Measurements from ENCODE around the gene ST8SIA5. TPM values are rescaled to one million over a fixed set of nuclear protein-coding genes. Genes with fewer than 3 reads are reported as not detected.

ST8SIA5 gene
- polyA plus RNA-seq, 1 of the 3 experiments (the other 2 are of a cell fraction) = 0.08 TPM

- no peaks in the 10 kb centered on the region; a peak in 1 of 4 replicates for H3K4me1 ChIP-seq (ENCODE audit: control insufficient read depth in 1 of 2, insufficient read depth in 2 of 2, low read depth in 1 of 2, low read length in 1 of 2)
- POLR2A ChIA-PET = no interaction called here
- CTCF ChIA-PET = no interaction called here
- H3K27me3 ChIP-seq (ENCODE audit: insufficient read depth) = no peaks in the 10 kb centered on the region
- no peak overlapping the region for H3K9ac ChIP-seq
- H3K4me3 ChIP-seq (ENCODE audit: low read depth in 2 of 2, low read length in 1 of 2) = no peak overlapping the region
- H3K4me2 ChIP-seq = no peak overlapping the region
- DNase-seq = no peak
- no peaks in the 10 kb centered on the region for H3K36me3 ChIP-seq (replicated peaks in 1 of 2; ENCODE audit: control insufficient read depth in 1 of 2, insufficient read depth in 2 of 2, low read length in 1 of 2)
- H3K27ac ChIP-seq (ENCODE audit: low read depth in 2 of 2, low read length in 1 of 2) = no peak overlapping the region
- H3K9me2 ChIP-seq = no peaks in the 10 kb centered on the region
- TF ChIP-seq SMC3 (IDR thresholded peaks at IDR 0.05; ENCODE audit: low read depth, low read length) = no peak
- TF ChIP-seq JUND (IDR thresholded peaks at IDR 0.05) = no peak
- H4K20me1 ChIP-seq (ENCODE audit: insufficient read depth) = no peaks in the 10 kb centered on the region
- no peaks in the 10 kb centered on the region for H3F3A ChIP-seq (replicated peaks; ENCODE audit: insufficient read depth)
- H2AFZ ChIP-seq (ENCODE audit: low read depth) = no peak overlapping the region
- 74% methylated on average over 5 of the region's 9 CpGs for WGBS (ENCODE audit: low lambda C conversion rate)
- H3K79me2 ChIP-seq (ENCODE audit: insufficient read depth) = no peaks in the 10 kb centered on the region
- no peaks in the 10 kb centered on the region for H3K9me3 ChIP-seq
These were observed 70.7 kb downstream of the ST8SIA5 start for GRCh38 chr18:46686186-46686585.

DNA sequence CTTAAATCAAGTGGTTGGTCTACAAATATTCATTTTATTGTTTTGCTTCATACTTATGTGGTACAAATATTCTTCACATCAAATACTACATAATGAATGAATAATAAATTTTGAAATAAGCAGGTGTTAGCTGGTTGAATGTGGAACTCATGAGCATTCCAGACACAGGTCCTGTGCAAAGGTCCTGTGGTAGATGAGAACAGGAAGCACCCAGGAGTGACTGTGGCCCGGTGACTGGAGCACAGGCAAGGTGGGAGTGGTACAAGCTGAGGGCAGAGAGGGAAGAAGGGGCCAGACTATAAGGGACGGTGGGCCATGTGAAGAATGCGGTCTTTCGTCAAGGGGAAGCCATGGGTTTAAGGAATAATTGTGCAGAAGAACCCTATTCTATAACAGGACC is 73.6 kb downstream of the ST8SIA5 start:
- no peaks in the 10 kb centered on the region; a peak in 1 of 4 replicates for H3K4me1 ChIP-seq (ENCODE audit: control insufficient read depth in 1 of 2, insufficient read depth in 2 of 2, low read depth in 1 of 2, low read length in 1 of 2)
- WGBS (ENCODE audit: low lambda C conversion rate) = 65% methylated on average over 4 of the region's 4 CpGs
- H3K27ac ChIP-seq (ENCODE audit: low read depth in 2 of 2, low read length in 1 of 2) = no peak overlapping the region
- no peaks in the 10 kb centered on the region for H3K9me3 ChIP-seq
- no peaks in the 10 kb centered on the region for H3F3A ChIP-seq (replicated peaks; ENCODE audit: insufficient read depth)
- H3K79me2 ChIP-seq (ENCODE audit: insufficient read depth) = no peaks in the 10 kb centered on the region
- H3K4me3 ChIP-seq (ENCODE audit: low read depth in 2 of 2, low read length in 1 of 2) = no peak overlapping the region
- POLR2A ChIA-PET = no interaction called here
- no peaks in the 10 kb centered on the region for H3K36me3 ChIP-seq (replicated peaks in 1 of 2; ENCODE audit: control insufficient read depth in 1 of 2, insufficient read depth in 2 of 2, low read length in 1 of 2)
- TF ChIP-seq RFX5 (IDR thresholded peaks at IDR 0.05; ENCODE audit: low read length) (no peak), USF1 (IDR thresholded peaks at IDR 0.05; ENCODE audit: borderline replicate concordance, low read depth) (no peak), SIN3A (IDR thresholded peaks at IDR 0.05; ENCODE audit: borderline replicate concordance, low read depth, low read length) (no peak), IRF3 (IDR thresholded peaks at IDR 0.05; ENCODE audit: low read depth, low read length) (no peak), GATA2 (CRISPR knock-in tag; IDR thresholded peaks at IDR 0.05) (no peak), MXI1 (IDR thresholded peaks at IDR 0.05; ENCODE audit: low read depth, low read length) (no peak), CTCF (IDR thresholded peaks at IDR 0.05) (no peak), MEF2A (IDR thresholded peaks at IDR 0.05; ENCODE audit: borderline replicate concordance, low read depth) (no peak), NFIC (IDR thresholded peaks at IDR 0.05; ENCODE audit: borderline replicate concordance) (no peak), RXRA (IDR thresholded peaks at IDR 0.05; ENCODE audit: borderline replicate concordance, low read depth) (no peak), GABPA (IDR thresholded peaks at IDR 0.05; ENCODE audit: low read depth) (no peak), SMC3 (IDR thresholded peaks at IDR 0.05; ENCODE audit: low read depth, low read length) (no peak), NRF1 (IDR thresholded peaks at IDR 0.05; ENCODE audit: low read depth, low read length) (no peak), RAD21 (IDR thresholded peaks at IDR 0.05; ENCODE audit: low read length) (no peak), RCOR1 (IDR thresholded peaks at IDR 0.05; ENCODE audit: low read length) (no peak), ZBTB33 (IDR thresholded peaks at IDR 0.05; ENCODE audit: borderline replicate concordance, low read depth) (no peak)
- no peaks in the 10 kb centered on the region for H3K27me3 ChIP-seq (ENCODE audit: insufficient read depth)
- CTCF ChIA-PET = no interaction called here
- H2AFZ ChIP-seq (ENCODE audit: low read depth) = no peak overlapping the region
- no peaks in the 10 kb centered on the region for H4K20me1 ChIP-seq (ENCODE audit: insufficient read depth)
- H3K4me2 ChIP-seq = no peak overlapping the region
- no peaks in the 10 kb centered on the region for H3K9me2 ChIP-seq
- DNase-seq = no peak
- no peak overlapping the region for H3K9ac ChIP-seq

Measured in SK-N-SH (cell line).